HG03342 (cell line): ENCODE measurements around the gene GNL1.
A peak's percentile ranks its signal among the peaks of the same experiment; 100 is the strongest.

Experiments
- ATAC-seq: cut with Tn5 transposase; IDR thresholded peaks from one replicate; pipeline ENCODE4 v1.9.1; 2021; ENCODE audit warnings: mild to moderate bottlenecking, moderate library complexity; ENCODE audit not compliant: unreplicated experiment

The GNL1 gene

DNA sequence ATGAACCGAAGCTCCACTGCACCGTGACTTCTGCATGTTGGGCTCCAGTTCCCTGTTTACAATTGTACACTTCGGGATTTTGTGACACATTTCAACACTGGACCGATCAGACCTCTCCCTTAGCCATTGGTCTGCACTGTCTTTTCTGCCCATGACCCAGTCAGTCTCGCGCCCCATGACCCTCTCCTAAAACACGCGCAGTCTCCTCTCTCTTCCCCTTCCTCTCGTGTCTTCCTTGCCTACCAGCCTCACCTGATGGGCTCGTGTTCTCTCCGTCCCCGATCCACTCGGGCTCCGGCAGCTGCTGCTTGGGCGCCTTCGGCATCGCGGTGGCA is 14.4 kb upstream of the GNL1 start:
- ATAC-seq = peak; percentile 18

DNA sequence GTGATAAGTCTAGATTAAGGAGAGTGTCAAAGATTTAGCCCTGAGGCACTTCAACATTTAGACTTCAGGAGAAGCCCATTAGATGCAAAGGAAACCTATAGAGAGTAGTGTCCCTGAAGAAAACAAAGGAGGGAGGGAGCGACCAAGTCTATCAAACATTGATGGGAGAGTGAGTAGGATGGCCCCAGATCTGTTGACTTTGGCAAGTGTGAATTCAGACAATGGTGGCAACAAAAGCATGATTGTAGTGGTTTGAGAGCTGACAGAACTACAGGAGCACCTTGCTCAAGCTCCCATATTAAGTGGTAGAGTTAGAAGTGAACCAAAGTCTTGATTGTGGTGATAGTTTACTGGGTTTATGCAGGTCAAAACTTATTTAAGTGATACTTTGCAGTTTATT is 14.0 kb upstream of the GNL1 start:
- no peak for ATAC-seq

DNA sequence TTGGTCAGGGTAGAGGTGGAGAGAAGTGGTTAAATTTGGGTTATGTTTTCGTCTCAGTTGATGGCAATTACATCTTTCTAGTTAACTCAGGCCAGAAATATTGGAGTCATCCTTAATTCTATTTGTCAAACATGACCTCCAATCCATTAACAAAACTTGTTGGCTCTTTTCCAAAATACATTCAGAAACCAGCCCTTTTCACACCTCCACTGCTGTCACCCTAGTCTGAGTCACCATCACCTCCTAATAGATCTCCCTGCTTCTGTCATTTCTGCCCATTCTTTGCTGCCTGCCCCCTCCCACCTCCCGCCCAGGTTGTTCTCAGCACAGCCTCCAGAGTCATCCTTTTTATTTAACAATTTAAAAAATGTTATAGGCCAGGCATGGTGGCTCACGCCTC is 12.0 kb upstream of the GNL1 start:
- ATAC-seq = no peak

DNA sequence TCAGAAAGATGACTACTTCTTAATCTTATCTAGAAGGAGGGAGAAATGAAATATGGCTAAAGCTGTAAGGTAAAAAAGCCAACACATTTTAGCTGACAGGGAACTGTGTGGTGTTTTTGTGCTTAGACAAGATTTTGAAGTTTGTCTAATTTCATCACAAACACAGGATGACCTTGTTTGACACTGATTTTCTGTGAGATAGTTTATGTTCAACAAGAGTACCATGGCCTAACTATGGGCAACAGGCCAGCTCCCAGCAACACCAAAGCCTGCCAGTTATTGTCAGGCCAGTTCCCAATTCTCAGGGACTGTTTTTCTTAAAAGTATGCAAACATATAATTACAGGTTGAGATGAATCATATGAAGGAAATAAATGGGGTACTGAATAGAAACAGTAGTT is 9.5 kb upstream of the GNL1 start:
- no peak for ATAC-seq

DNA sequence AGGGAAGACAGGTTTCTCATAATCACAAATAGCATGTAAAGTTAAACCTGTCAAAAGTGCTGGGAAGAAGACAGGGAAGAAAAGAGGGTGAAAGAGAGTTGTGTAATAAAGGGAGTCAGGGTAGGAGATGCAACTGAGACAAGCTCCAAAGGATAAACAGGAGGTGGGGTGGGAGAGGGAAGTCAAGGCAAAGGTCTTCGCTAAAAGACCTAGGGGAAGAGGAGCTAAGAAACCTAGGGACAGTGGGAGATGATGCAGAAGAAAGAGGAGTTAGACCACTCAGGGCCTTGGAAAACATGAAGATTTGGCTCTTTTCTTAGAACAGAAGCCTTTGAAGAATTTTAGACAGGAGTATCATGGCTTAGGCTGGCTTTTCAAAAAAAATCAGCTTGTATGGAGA is 7.8 kb upstream of the GNL1 start:
- no peak for ATAC-seq

DNA sequence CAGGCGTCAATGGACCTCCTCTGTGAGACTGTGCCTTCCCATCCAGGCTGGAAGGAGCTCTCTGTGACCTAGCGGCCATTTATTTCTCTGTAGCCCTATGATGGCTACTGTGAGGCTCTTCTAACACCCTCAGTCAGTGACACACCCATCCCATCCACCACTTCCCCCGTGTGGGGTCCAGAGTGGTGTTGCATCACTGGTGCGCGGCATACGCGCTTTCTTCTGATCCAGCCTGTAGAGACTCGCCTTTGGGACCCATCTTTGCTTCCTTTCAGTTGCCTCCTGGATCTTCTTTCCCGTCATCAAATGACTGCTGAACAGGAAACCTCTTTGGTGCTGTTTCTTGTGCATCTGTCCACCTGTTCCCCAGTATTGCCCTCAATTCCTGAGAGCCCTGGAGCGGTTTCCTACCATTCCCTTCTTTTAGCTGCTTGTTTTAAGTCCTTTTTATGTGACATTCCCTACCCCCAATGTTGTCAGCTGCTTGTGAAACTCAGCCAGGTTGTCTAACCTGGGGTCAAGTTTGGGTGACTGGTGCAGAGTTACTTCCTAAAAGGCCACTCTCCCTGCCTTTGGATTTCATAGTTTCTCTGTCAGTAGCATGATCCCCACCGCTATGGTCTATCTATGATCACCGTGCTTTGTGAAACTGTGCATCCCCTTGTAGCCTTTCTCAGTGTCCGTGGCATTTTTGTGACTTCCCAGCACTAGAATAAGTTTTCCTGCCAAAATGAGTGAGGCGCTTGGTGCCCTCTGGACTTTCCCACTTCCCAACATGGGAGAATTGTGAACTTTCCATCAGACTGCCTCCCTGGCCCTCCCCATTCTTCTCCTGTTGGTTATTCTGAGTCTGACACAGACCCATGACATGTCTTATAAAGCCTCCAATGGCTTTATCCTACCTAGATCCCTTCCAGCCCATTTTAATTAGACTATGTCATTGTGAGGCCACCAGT is 6.5 kb upstream of the GNL1 start:
- no peak for ATAC-seq

DNA sequence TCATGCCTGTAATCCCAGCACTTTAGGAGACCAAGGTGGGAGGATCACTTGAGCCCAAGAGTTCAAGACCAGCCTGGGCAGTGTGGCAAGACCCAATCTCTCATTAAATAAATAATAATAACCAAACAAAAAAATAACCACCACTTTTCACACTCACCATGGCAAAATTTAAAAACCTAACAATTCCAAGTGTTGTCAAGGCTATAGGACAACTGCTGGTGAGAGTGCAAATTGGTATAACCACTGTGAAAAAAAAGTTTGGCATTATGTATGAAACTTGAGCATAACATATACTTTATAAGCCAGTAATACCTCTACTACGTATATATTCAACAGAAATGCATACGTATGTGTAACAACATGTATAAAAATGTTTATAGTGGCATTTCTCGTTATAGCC is 4.6 kb upstream of the GNL1 start:
- no peak for ATAC-seq

DNA sequence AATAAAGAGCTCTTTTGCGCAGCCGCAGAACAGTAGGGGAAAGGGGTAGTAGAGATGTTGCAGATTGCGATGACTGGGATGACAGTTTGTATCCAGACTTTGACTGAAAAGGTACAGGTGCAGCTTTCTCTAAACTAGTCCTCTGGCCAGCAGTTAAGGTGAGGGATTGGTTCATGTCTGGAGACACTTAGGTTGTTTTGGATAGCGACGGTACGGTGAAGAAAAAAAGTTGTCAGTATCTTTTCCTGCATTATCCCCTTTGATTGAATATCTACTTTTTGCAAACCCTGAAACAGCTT is 1.3 kb upstream of the GNL1 start:
- peak; percentile 6 for ATAC-seq

DNA sequence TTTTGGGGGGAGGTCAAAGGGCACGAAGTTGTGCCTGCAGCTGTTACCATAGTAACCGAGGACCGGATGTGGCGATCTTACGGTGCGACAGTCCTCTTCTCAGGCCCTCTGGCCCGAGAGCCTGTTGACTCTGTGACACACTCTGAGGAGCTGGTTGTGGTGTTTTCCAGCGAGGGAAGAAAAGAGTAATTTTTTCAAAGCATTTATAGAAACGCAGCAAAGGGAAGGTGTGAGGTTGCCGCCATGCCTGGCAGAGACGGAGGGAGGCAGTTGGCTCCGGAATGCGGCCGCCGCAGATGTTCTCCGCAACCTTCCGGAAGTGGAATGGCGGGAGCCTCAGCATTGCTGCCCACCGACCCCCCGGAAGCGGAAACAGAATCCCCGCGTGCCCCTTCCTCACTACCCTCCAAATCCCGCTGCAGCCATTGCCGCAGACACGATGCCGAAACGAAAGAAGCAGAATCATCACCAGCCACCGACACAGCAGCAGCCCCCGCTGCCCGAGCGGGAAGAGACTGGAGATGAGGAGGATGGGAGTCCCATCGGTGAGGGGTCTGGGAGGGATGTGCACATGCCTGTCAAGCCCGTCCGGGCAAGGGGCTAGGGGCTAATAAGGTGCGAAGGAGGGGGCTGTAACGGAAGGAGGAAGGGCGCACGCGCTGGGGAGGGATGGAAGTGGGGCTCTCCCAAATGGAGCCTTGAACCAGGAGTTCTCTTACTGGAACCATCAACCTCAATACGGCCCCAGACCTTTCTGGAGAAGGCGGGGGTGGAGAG is 805 bp upstream of the GNL1 start, which contains the start of gene PRR3:
Gene PRR3 (plus strand): TSS at position 390 of the 777 bp plus-strand sequence. CDS start 50 bp downstream, at position 440.
- peak; percentile 55 for ATAC-seq

DNA sequence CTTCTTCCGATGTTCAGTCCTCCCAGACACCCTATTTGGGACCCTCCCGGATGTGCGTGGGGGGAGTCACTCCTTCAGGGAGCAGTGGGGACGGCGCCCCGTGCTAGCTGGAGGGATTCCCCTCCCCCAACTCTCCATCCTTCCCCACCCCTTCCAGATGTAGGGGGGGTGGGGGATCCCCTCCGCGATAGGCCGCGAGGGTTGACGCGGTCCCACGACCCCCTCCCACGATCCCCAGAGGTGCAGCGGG is 548 bp downstream of the GNL1 start:
- peak; percentile 12 for ATAC-seq

DNA sequence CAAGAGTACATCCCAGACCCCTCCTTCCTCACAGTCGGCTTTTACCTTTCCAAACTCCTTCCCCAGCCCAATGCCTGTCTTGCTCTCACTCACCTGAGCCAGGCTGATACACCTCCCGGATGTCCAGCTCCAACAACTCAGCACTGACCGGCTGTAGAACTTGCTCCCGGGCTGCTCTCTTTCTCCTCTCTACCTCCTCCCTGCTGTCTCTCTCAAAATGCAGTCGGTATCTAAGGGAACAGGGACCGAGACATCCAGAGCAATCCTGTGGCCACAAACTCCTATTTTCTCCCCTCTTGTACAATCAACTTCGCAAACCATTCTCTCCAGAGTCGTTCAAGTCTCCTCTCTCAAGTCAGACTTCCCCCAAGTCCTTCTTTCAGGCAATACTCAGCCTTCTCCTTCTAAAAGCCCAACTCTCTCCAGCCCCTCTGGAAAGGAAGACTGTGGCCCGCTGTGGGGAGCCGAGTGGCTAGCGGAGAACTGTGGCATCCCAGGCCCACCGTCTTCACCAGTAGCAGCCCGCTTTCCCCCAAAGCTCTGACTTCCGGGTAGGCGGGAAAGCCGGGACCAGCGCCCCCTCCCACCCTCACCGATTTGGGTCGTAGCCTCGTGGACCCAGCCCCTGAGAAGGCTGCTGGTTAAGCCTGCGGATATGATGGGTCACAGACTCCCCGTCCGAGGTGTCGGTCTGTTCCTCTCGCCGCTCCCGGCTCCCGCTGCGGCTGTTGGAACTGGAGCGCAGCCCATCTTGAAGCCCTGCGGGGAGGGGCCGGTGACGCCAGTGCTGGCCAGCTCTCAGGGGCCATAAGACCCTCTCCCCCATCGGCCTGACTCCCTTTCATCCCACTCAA is 1.1 kb downstream of the GNL1 start:
- ATAC-seq = no peak

DNA sequence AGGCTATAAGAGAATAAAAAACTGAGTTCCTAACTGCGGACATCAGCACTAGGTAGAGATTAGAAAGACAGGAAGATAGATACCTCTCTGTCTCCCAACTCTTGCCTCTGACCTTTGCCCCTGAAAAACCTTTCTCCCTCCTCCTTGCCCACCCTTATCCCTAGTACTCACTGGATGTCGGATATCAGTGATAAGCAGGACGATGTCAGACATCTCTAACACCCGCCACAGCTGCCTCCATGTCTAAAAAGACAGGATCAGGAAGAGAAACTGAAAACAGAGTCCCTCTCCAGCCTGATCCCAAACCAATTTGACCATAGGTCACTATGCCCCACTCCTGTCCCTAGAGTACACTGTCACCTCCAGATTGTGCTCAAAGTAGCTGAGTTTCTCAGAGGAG is 1.9 kb downstream of the GNL1 start:
- no peak for ATAC-seq

DNA sequence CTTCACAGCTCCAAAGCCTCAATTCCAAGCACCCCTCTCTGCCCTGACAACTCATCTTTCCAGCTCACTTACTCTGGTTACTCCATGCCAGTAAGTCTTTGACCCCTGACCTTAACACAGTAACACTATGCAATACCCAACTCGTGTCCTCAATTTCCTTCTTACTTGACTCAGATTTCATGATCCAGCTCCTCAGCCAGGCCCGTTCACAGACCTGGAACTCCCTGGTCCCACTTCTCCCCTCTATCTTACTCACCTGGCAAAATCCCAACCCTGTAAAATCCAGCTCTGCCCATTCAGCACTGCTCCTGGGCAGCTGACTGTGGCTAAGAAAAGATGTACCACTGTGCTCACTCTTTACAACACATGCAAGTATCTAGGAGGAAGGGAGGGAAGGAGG is 7.9 kb downstream of the GNL1 start:
- no peak for ATAC-seq

DNA sequence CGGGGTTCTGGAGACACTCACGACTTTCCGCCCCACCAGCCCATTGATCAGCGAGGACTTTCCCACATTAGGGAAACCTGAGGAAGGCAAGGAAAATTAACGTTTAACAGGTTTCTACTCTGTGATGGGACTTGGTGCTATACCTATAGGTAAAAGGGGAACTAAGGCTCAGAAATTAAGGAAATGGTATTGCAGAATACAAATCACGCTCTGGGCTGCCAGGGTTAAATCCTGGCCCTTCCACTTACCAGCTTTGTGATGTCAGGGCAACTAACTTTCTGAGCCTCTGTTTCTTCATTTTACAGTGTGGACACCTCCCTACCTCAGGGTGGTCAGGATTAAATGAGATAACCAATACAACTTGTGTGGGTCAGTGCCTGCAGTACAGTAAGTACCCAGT is 8.8 kb downstream of the GNL1 start:
- no peak for ATAC-seq

DNA sequence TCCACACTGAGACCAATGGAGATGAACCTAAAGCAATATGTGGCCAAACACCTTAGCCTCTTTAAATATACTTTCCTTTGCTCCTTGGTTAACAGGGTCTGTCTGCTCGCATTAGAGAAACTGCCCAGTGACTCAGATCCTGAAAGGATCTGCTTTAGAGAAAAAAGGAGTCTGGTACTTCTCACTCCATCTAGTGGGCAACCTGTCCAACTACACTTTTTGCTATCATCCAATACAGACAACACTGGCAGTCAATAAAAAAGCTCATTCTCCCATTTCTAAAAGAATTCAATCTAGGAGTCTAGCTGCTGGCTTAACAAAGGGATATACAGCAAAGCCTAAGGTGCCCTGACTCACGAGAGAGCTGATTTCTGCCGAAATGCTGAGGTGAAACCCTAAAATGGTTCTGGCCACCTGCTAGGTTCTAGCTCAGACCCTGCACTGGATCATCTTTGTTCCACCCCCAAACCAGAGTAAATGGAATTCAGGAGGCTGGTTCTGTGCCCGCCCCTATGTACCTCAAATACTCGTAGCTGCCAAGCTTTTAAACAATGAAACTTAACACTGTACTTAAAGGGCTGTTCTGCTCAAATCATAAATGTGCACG is 11.5 kb downstream of the GNL1 start:
- no peak for ATAC-seq

DNA sequence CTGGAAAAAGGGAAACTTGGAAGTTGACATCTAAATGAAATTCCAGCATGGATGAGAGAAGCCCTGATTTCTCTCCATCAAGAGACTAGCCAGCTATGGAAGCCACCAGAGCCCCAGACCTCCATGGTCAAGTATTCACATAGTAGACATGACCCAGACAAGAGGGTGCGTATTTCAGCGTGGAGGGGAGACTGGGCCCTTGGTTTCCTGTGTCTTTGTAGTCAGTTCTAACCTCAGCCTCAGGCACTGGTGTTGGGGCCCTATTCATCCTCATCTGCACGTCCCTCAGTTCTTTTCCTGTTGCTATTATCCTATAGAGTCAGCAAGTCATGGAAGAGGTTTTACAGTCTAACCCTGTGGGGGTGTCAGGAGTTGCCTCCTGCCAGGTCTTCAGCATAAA is 12.5 kb downstream of the GNL1 start:
- no peak for ATAC-seq

DNA sequence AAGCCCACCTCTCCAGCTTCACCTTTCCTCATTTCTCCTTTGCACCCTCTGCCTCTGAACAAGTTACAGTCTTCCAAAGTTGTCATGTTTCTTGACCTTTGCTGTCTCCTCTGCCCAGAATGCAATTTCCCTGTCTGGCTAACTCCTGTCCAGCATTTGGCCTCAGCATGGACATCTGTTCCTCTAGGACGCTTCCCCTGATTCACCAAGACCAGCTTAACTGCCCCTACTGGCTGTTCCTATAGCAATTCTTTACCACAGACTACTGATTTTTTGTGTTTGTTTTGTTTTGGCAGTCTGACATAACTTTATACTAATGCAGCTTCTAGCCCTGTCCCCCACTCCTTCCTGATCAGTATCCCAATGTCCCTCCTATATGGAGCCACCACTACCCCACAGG is 13.4 kb downstream of the GNL1 start:
- ATAC-seq = no peak

DNA sequence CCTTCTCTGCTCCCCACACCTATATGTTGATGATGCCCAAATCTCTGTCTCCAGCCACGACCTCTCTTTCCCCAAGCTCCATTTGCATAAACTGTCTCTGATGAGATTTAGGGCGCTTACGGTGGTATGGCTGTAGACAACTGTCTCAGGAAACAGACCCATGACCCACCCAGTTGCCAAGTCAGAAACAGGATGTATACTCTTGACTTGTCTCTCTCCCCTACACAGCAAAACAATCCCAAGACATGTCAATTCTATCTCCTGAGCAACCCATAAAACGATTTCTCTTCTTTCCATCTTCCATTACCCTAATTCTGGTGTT is 13.9 kb downstream of the GNL1 start:
- ATAC-seq = no peak

DNA sequence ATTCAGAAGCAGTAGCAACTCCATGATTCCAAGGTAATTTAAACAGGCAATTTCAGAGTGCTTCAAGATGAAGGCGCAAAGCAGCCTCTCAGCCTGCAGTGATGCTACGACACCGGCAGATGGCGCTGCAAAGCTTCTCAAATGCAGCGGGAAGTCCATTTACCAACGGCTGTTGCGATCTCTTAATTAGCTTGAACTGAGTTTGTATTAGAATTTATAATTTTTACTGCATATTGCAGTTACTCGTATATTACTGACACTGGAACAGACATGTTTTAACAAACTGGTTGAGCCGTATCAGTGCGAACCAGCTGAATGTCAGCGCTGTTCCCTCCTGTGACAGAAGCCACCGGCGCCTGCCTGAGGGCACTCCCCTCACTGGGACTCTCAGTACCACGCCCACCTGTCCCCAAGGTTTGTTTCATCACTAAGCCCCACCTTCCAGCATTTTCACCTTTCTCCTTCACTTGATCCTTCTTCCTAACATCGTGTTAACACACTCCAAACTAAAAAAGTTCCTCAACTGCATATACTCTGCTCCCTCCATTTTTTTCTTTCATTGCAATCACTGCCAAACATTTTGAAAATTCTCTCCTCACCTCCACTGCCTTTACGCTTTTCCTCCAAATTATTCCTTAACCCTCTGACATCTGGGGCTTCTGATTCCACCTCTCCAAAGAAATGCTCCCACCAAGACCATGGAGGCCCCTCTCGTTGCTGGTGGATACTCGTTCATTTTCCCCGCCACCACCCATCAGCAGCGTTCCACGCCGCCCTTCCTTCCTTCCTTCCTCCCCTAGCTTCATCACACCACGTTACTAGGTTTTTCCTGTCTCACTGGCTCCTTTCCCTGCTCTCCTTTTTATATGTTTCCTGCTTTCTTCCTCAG is 14.5 kb downstream of the GNL1 start:
- ATAC-seq = peak; percentile 73

DNA sequence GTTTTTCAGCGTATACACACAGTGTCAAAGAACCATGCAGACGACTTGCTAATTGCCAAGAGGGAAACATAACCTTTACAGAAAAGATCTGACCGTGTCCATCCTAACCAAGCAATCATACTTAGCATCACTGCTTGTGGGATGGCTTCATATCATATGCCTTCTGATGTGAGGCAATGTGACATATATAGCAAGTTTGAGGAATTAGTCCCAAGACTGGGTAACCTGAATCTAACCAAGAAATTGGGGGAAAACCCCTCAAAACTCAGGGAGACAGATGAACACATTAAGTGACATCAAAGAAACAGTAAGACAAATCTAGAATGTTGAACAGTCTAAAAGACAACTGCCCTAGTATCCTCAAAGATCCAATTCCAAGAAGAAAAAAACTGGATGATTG is 18.4 kb downstream of the GNL1 start:
- no peak for ATAC-seq
